Epithelial cell of esophagus (primary cell): Measurements from ENCODE around the gene HOXD11.

Experiments used
- DNase-seq: peaks from one replicate; pipeline ENCODE4 v3.0.0; 2010; ENCODE audit warnings: low read depth
- H3K4me3 ChIP-seq: 2 replicates; pipeline ENCODE4 v1.5.1; 2011; ENCODE audit warnings: mild to moderate bottlenecking, low read length, control low read depth
- TF ChIP-seq, protein P1 (sequence below): IDR thresholded peaks from 2 replicates; pipeline ENCODE4 v1.5.1; 2011; ENCODE audit warnings: low read depth, mild to moderate bottlenecking, low read length, control low read depth, inconsistent platforms; ENCODE audit not compliant: insufficient read depth; ENCODE audit errors: missing control alignments

Gene HOXD11

GRCh38 chr2:176103742-176104315 lies 3.3 kb upstream of the HOXD11 start:
- no peak overlapping the region for H3K4me3 ChIP-seq
- TF ChIP-seq, protein P1, sequence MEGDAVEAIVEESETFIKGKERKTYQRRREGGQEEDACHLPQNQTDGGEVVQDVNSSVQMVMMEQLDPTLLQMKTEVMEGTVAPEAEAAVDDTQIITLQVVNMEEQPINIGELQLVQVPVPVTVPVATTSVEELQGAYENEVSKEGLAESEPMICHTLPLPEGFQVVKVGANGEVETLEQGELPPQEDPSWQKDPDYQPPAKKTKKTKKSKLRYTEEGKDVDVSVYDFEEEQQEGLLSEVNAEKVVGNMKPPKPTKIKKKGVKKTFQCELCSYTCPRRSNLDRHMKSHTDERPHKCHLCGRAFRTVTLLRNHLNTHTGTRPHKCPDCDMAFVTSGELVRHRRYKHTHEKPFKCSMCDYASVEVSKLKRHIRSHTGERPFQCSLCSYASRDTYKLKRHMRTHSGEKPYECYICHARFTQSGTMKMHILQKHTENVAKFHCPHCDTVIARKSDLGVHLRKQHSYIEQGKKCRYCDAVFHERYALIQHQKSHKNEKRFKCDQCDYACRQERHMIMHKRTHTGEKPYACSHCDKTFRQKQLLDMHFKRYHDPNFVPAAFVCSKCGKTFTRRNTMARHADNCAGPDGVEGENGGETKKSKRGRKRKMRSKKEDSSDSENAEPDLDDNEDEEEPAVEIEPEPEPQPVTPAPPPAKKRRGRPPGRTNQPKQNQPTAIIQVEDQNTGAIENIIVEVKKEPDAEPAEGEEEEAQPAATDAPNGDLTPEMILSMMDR, result no peak
- DNase-seq, result no peak

- TF ChIP-seq, protein P1, result no peak
- DNase-seq, result no peak
- H3K4me3 ChIP-seq, result no peak overlapping the region
Observed at GRCh38 chr2:176104316-176105077, 2.6 kb upstream of the HOXD11 start.

DNA sequence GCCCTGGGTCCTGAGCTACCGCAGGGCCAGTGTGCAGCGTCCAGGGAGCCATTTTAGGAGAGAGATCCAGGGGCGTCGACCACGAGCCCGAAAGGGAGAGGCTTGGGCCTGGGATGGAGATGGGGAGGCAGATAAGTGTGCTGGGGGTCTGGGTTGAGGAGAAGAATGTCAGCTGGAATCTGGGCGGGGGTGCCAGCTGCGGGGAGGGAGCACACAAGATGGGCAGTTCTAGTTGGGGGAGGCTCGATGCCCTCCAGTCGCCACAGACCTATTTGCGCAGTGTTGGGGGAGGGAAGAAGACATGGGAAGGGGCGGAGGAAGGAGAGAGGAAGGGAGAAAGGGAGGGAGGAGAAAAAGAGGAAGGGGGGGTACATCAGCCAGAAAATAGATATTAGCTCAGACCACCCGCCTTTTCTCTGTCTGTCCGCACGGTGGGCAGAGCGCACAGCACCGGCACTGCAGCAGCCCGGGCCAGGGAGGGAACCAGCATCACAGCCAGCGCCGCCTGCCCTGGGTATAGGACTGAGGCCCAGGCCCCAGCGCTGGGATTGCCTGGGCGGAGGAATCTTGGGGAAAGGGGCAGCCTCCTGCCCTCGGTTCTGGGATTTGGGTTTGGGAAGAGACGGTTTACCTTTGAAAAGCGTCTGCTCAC lies 1.9 kb upstream of the HOXD11 start:
- TF ChIP-seq, protein P1, result no peak
- H3K4me3 ChIP-seq, result no peak overlapping the region
- no peak for DNase-seq

DNA sequence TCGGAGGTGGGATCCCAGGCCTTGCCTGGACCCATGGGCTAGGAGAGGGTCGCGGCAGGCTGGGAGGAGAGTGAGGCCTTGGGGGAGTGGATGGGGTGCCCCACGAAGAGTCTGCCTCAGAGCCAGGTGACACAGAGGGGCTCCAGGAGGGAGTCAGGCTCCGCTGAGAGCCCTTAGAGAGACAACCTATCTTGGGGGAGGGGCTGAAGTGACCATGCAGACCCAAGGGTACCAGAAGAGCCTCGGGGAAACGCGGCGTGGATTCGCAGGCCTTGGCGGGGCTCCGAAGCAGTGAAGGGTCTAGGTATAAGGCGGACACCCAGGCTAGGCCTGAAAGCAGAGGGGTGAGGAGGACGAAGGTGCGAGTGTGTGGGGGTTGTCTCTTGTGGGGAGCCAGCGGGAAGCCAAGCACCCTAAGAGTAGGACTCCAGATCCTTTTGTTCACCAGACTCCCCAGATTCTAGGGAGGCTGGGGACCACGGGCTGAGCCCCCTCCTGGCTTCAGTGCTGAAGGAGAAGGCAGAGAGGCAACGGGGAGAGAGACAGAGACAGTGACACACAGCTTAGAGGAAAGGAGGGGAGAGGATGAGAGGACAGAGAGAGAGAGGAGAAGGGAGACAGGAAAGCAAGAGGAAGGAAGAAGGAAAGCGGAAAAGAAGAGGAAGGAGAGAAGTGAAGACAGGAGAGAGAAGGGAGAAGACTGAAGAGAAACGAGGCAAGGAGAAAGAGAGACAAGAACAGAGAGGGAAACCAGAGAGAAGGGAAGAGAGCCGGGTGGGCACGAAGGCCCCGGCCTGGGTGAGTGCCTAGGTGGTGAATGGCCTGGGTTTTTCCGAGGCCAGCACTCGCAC lies 1.1 kb upstream of the HOXD11 start:
- H3K4me3 ChIP-seq, result no peak overlapping the region
- TF ChIP-seq, protein P1, result no peak
- DNase-seq, result no peak

- TF ChIP-seq, protein P1, result no peak
- no peak for DNase-seq
- no peak overlapping the region for H3K4me3 ChIP-seq
Observed at GRCh38 chr2:176107731-176108181, 676 bp downstream of the HOXD11 start.

DNA sequence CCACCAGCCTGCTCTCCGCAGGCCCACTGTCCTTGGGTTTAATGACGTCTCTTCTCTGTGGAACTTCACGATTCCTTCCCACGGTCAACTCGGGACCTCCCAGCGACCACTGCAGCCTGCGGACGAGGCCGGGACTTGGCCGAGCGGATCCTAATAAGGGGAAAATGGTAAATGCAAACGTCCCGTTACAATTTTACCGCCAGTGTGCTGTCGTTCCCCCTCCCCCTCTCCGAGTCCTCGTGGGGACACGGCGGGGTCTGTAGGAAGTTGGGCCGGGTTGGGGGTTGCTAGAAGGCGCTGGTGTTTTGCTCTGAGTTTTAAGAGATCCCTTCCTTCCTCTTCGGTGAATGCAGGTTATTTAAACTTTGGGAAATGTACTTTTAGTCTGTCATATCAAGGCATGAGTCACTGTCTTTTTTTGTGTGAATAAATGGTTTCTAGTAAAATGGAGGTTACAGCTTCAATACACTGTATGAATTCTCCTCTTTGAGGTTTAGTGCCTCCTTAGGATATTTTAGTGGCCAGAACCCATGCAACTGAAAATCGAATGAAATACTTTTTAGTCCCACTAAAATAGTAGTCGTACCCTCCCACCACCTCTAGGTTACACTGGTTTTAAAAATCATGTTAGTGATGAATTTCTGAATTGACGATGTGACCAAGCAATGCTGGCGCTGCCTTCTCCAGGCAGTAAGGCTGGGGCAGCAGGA lies 2.3 kb downstream of the HOXD11 start:
- no peak overlapping the region for H3K4me3 ChIP-seq

More for the DNA sequence above, 2.3 kb downstream of the HOXD11 start:
- DNase-seq, result no peak
- TF ChIP-seq, protein P1, result no peak
